ENCODE results near the gene ATP6V0A1.
A peak's percentile ranks its signal among the peaks of the same experiment; 100 is the strongest.

The ATP6V0A1 gene

GRCh38 chr17:42563950-42564349 lies 105.3 kb downstream of the ATP6V0A1 start:
- no peak for DNase-seq

GRCh38 chr17:42564815-42565522 lies 106.3 kb downstream of the ATP6V0A1 start:
- DNase-seq: no peak

- DNase-seq: no peak
These were observed 107.0 kb downstream of the ATP6V0A1 start for GRCh38 chr17:42565523-42566214.

GRCh38 chr17:42566215-42566882 lies 107.7 kb downstream of the ATP6V0A1 start:
- no peak for DNase-seq

- DNase-seq: peak; percentile 92
These were observed 108.3 kb downstream of the ATP6V0A1 start, which contains the start of gene MLX for GRCh38 chr17:42566883-42567573. TSS of gene MLX (plus strand) at chr17:42567100. CDS start at chr17:42567125, 25 bp downstream.

- no peak for DNase-seq
These were observed 109.8 kb downstream of the ATP6V0A1 start for GRCh38 chr17:42568341-42569111.

GRCh38 chr17:42571435-42572225 lies 113.0 kb downstream of the ATP6V0A1 start:
- DNase-seq: no peak
